ENCODE data around the gene ANO4. TPM values are rescaled to one million over a fixed set of nuclear protein-coding genes. Genes with fewer than 3 reads are reported as not detected.

ANO4 gene
- total RNA-seq (not detected), polyA plus RNA-seq (not detected)

DNA sequence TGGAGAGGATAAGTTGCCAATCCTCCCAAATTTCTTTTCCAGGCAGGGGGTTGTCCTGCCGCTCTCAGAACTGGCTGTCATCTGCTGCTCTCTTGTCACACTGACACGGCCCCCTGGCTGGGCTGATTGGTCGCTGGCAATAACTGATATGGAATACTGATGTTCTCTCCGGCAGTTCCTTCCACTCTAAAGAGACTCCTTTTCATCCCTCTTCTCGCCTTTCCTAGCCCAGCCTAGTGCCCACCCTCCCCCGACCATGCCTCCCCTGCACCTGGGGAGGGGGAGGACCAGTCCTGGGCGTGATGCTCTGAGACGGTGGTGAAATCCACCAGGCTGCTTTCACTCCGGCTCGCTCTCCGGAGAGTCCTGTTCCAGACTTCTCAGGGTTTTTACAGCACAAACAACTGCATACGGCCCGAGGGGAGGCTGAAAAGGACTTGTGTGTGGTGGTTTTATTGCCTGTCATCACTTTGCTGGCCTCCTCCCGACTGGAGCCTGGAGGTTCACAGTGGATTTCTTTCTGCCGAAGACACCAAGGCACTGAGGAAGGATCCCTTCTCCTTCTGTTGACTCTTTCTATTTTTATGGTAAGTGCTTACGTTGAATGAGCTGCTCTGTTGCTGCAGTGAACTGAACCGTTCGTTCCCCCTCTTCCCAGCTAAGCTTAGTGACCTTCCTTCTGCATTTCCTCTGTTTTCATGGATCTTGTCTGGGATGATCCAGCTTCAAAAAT lies at the start of gene ANO4:
TSS of gene ANO4 (plus strand) at position 336 of the 733 bp plus-strand sequence. CDS start 107,010 bp downstream, outside the sequence.
- H3K27ac ChIP-seq (ENCODE audit: insufficient read depth, low read length, poor library complexity, severe bottlenecking) = no peak within 1 kb of the TSS
- Mint-ChIP-seq H3K4me3 (no peak within 1 kb of the TSS), H3K36me3 (no peaks in the 10 kb centered on the region), H3K27ac (no peak within 1 kb of the TSS), H3K9me3 (peaks cover 0 to 5% (median 0%) of the 10 kb centered on the region in 7 donors), H3K4me1 (no peaks in the 10 kb centered on the region), H3K27me3 (no peaks in the 10 kb centered on the region)
- ATAC-seq (ENCODE audit: low read depth in 2 of 2) = no peak
- no peak for DNase-seq
- H3K9me3 ChIP-seq (ENCODE audit: control insufficient read depth in 2 of 2, low read length in 2 of 2) = no peaks in the 10 kb centered on the region
- peaks cover 2% of the 10 kb centered on the region for H3K27me3 ChIP-seq (ENCODE audit: control insufficient read depth, insufficient read depth, low read length)
- no peaks in the 10 kb centered on the region for H3K36me3 ChIP-seq (ENCODE audit: control insufficient read depth, insufficient read depth, low read length)
- H3K4me1 ChIP-seq (ENCODE audit: control insufficient read depth, insufficient read depth, low read length, poor library complexity, severe bottlenecking) = no peaks in the 10 kb centered on the region
- H3K4me3 ChIP-seq (ENCODE audit: low read depth, low read length) = no peak within 1 kb of the TSS

DNA sequence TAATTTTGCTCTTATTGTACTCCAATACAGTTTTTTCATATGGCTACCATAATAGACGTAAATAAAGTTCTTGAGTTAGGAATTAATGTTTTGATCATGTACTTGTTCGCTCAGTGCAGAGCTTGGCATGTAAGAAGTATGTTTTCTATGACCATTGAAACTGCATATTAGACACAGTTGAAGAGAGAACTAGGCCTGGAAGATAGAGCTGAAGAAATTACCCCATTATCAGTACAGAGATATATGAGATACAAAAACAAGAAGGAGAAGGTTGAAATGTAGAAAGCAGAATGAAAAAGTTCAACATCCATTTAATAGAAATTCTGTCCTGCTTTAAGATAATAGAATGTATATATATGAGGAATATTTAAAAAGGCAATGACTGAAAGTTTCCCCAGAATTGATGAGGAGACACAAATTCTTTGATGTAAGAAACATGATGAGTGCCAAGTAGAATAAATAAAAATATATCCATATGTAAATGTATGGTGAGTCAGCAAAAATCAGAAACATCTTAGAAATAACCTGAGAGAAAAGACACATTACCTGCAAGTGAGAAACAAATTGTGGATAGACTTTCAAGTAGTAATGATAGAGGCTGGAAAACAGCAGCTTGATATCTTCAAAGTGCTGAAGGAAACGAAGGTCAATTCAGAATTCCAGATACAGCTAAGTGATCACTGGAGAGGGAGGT lies 49.1 kb upstream of the ANO4 start:
- Mint-ChIP-seq H3K4me1 (no peaks in the 10 kb centered on the region), H3K9me3 (peaks cover 0 to 8% (median 2%) of the 10 kb centered on the region in 7 donors), H3K36me3 (no peaks in the 10 kb centered on the region), H3K27ac (no peak overlapping the region), H3K4me3 (no peak overlapping the region), H3K27me3 (peaks cover 4% of the 10 kb centered on the region)
- Histone ChIP-seq H3K9me3 (ENCODE audit: control insufficient read depth in 2 of 2, low read length in 2 of 2) (no peaks in the 10 kb centered on the region), H3K4me3 (ENCODE audit: low read depth, low read length) (no peak overlapping the region), H3K27ac (ENCODE audit: insufficient read depth, low read length, poor library complexity, severe bottlenecking) (no peak overlapping the region), H3K27me3 (ENCODE audit: control insufficient read depth, insufficient read depth, low read length) (no peaks in the 10 kb centered on the region), H3K4me1 (ENCODE audit: control insufficient read depth, insufficient read depth, low read length, poor library complexity, severe bottlenecking) (no peaks in the 10 kb centered on the region), H3K36me3 (ENCODE audit: control insufficient read depth, insufficient read depth, low read length) (no peaks in the 10 kb centered on the region)
- no peak for ATAC-seq (ENCODE audit: low read depth in 2 of 2)
- no peak for DNase-seq

DNA sequence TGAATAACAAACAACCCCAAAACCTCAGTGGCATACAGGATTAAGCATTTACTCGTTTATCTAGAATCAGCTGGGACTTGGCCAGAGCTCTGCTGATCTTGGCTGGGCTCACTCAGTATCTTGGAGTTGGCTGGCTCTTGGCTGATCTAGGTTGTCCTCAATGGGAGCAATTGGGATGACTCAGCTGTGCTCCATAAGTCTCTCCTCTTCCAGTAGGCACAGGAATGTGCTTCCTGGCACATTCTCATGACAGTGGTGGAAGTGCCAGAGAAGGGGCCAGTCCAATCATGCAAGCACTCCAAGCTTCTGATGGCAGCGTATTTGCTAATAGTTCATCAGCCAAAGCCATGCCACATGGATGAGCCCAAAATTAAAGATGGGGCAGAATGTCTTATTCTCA lies 41.7 kb upstream of the ANO4 start:
- Mint-ChIP-seq H3K9me3 (peaks cover 0 to 3% (median 2%) of the 10 kb centered on the region in 7 donors), H3K36me3 (no peaks in the 10 kb centered on the region), H3K4me3 (no peak overlapping the region), H3K27ac (no peak overlapping the region), H3K27me3 (no peaks in the 10 kb centered on the region), H3K4me1 (no peaks in the 10 kb centered on the region)
- no peak overlapping the region for H3K4me3 ChIP-seq (ENCODE audit: low read depth, low read length)
- no peaks in the 10 kb centered on the region for H3K4me1 ChIP-seq (ENCODE audit: control insufficient read depth, insufficient read depth, low read length, poor library complexity, severe bottlenecking)
- H3K9me3 ChIP-seq (ENCODE audit: control insufficient read depth in 2 of 2, low read length in 2 of 2) = no peaks in the 10 kb centered on the region
- no peak for DNase-seq
- no peak for ATAC-seq (ENCODE audit: low read depth in 2 of 2)
- H3K27me3 ChIP-seq (ENCODE audit: control insufficient read depth, insufficient read depth, low read length) = no peaks in the 10 kb centered on the region
- no peak overlapping the region for H3K27ac ChIP-seq (ENCODE audit: insufficient read depth, low read length, poor library complexity, severe bottlenecking)
- H3K36me3 ChIP-seq (ENCODE audit: control insufficient read depth, insufficient read depth, low read length) = no peaks in the 10 kb centered on the region

DNA sequence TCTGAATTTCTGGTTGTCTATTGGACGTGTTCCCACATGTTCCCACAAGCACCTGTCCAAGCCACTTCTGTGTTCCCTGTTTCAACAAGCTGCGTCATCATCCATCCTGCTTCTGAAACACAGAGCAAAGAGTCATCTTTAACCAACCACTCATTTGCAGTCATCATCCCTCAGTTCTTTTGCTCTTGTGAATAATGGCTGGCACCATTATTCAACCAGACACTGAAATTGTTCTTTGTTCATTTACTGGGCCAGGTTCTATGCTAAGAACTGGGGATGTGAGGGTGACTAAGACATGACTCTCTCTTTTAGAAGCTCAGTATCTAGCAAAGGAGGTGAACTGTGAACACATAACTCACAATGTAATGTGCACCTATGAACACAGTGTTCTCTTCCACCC lies 40.7 kb upstream of the ANO4 start:
- Mint-ChIP-seq H3K4me1 (no peaks in the 10 kb centered on the region), H3K36me3 (no peaks in the 10 kb centered on the region), H3K27me3 (no peaks in the 10 kb centered on the region), H3K27ac (no peak overlapping the region), H3K4me3 (no peak overlapping the region), H3K9me3 (peaks cover 0 to 3% (median 0%) of the 10 kb centered on the region in 7 donors)
- no peak for ATAC-seq (ENCODE audit: low read depth in 2 of 2)
- Histone ChIP-seq H3K36me3 (ENCODE audit: control insufficient read depth, insufficient read depth, low read length) (no peaks in the 10 kb centered on the region), H3K27ac (ENCODE audit: insufficient read depth, low read length, poor library complexity, severe bottlenecking) (no peak overlapping the region), H3K9me3 (ENCODE audit: control insufficient read depth in 2 of 2, low read length in 2 of 2) (no peaks in the 10 kb centered on the region), H3K27me3 (ENCODE audit: control insufficient read depth, insufficient read depth, low read length) (no peaks in the 10 kb centered on the region), H3K4me3 (ENCODE audit: low read depth, low read length) (no peak overlapping the region), H3K4me1 (ENCODE audit: control insufficient read depth, insufficient read depth, low read length, poor library complexity, severe bottlenecking) (no peaks in the 10 kb centered on the region)
- DNase-seq = no peak

DNA sequence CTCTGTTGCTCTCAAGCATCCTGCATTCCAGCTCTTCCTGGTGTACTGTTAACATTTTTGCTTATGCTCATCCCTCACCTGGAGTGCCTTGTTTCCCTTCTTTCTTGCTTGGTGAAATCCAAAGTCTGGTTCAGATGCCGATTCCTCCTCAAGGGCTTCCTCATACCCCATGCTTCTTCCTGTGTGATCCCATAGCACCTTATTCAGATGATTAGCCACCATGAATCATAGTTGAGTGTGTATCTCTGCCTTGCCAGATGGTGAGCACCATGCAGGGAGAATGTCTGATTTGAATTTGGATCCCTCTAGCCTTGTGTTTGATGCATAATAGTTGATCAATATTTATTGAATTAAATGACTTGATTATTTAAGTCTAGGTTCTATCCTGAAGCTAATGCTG lies 39.4 kb upstream of the ANO4 start:
- Mint-ChIP-seq H3K4me1 (no peaks in the 10 kb centered on the region), H3K4me3 (no peak overlapping the region), H3K27me3 (no peaks in the 10 kb centered on the region), H3K27ac (no peak overlapping the region), H3K36me3 (no peaks in the 10 kb centered on the region), H3K9me3 (peaks cover 0 to 3% (median 0%) of the 10 kb centered on the region in 7 donors)
- no peaks in the 10 kb centered on the region for H3K9me3 ChIP-seq (ENCODE audit: control insufficient read depth in 2 of 2, low read length in 2 of 2)
- H3K4me3 ChIP-seq (ENCODE audit: low read depth, low read length) = no peak overlapping the region
- ATAC-seq (ENCODE audit: low read depth in 2 of 2) (no peak), DNase-seq (no peak)
- no peaks in the 10 kb centered on the region for H3K4me1 ChIP-seq (ENCODE audit: control insufficient read depth, insufficient read depth, low read length, poor library complexity, severe bottlenecking)
- H3K27ac ChIP-seq (ENCODE audit: insufficient read depth, low read length, poor library complexity, severe bottlenecking) = no peak overlapping the region
- no peaks in the 10 kb centered on the region for H3K36me3 ChIP-seq (ENCODE audit: control insufficient read depth, insufficient read depth, low read length)
- H3K27me3 ChIP-seq (ENCODE audit: control insufficient read depth, insufficient read depth, low read length) = no peaks in the 10 kb centered on the region

DNA sequence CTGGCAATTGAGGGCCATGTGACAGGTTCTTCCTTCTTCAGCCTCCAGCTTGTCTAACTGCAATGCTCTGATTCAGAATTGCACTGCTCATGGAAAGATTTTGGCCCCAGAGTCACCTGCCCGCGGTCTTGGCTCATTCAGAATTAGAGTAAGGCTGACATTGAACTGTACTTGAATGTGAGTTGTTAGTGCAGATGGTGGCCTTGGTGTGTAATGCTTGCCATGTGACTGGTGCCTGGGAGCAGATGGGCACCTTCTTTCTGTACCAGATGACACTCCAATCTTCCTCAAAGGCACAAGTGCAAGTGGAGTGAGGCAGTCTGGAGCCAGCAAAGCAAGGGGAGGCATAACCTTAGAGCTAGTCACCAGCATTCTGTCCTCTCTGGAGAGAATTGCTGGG lies 36.5 kb upstream of the ANO4 start:
- no peak overlapping the region for H3K27ac Mint-ChIP-seq
- no peaks in the 10 kb centered on the region for H3K36me3 Mint-ChIP-seq
- H3K9me3 Mint-ChIP-seq = peaks cover 0 to 3% (median 0%) of the 10 kb centered on the region in 7 donors
- Histone ChIP-seq H3K27me3 (ENCODE audit: control insufficient read depth, insufficient read depth, low read length) (no peaks in the 10 kb centered on the region), H3K36me3 (ENCODE audit: control insufficient read depth, insufficient read depth, low read length) (no peaks in the 10 kb centered on the region), H3K4me3 (ENCODE audit: low read depth, low read length) (no peak overlapping the region), H3K4me1 (ENCODE audit: control insufficient read depth, insufficient read depth, low read length, poor library complexity, severe bottlenecking) (no peaks in the 10 kb centered on the region), H3K27ac (ENCODE audit: insufficient read depth, low read length, poor library complexity, severe bottlenecking) (no peak overlapping the region), H3K9me3 (ENCODE audit: control insufficient read depth in 2 of 2, low read length in 2 of 2) (no peaks in the 10 kb centered on the region)
- H3K4me3 Mint-ChIP-seq = no peak overlapping the region
- no peak for DNase-seq
- no peak for ATAC-seq (ENCODE audit: low read depth in 2 of 2)
- no peaks in the 10 kb centered on the region for H3K27me3 Mint-ChIP-seq
- H3K4me1 Mint-ChIP-seq = no peaks in the 10 kb centered on the region

DNA sequence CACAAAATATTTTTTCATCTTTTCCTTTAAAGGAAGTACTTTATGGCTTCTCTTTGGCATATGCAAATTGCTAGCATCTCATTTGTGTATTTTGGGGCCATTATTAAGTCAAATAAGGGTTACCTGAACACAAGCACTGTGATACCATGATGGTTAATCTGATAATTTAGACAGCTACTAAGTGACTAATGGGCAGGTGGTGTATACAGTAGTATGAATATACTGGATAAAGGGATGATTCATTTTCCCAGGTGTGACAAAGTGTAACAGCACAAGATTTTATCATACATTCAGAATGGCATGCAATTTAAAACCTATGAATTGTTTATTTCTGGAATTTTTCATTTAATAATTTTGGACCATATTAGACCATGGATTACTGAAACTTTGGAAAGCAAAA lies 27.2 kb upstream of the ANO4 start:
- no peaks in the 10 kb centered on the region for H3K36me3 Mint-ChIP-seq
- H3K4me1 Mint-ChIP-seq = no peaks in the 10 kb centered on the region
- peaks cover 0 to 6% (median 1%) of the 10 kb centered on the region in 7 donors for H3K9me3 Mint-ChIP-seq
- H3K27me3 Mint-ChIP-seq = no peaks in the 10 kb centered on the region
- Histone ChIP-seq H3K36me3 (ENCODE audit: control insufficient read depth, insufficient read depth, low read length) (no peaks in the 10 kb centered on the region), H3K9me3 (ENCODE audit: control insufficient read depth in 2 of 2, low read length in 2 of 2) (no peaks in the 10 kb centered on the region), H3K4me1 (ENCODE audit: control insufficient read depth, insufficient read depth, low read length, poor library complexity, severe bottlenecking) (no peaks in the 10 kb centered on the region), H3K4me3 (ENCODE audit: low read depth, low read length) (no peak overlapping the region), H3K27me3 (ENCODE audit: control insufficient read depth, insufficient read depth, low read length) (no peaks in the 10 kb centered on the region), H3K27ac (ENCODE audit: insufficient read depth, low read length, poor library complexity, severe bottlenecking) (no peak overlapping the region)
- ATAC-seq (ENCODE audit: low read depth in 2 of 2) = no peak
- H3K27ac Mint-ChIP-seq = no peak overlapping the region
- DNase-seq = no peak
- H3K4me3 Mint-ChIP-seq = no peak overlapping the region

DNA sequence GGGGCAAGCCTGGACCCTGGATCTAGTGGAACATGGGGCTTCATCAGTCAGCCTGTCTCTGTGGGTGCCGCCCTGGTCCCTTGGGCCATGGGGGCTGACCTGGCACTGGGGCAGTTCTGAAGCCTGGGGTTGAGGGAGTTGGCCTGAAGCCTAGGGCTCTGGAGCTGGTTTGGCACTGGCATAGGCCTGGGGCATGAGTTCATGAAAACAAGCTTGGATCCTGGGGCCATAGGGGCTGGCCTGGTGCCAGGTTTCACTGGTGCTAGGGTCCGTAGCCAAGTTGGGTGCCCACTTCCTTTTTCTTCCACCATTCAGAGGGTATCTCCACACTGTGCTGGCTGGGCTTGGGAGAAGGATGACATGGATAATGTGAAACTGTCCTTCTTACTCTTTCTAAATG lies 26.6 kb upstream of the ANO4 start:
- H3K27ac ChIP-seq (ENCODE audit: insufficient read depth, low read length, poor library complexity, severe bottlenecking) = no peak overlapping the region
- no peaks in the 10 kb centered on the region for H3K9me3 ChIP-seq (ENCODE audit: control insufficient read depth in 2 of 2, low read length in 2 of 2)
- H3K4me3 ChIP-seq (ENCODE audit: low read depth, low read length) = no peak overlapping the region
- peaks cover 0 to 6% (median 1%) of the 10 kb centered on the region in 7 donors for H3K9me3 Mint-ChIP-seq
- H3K27me3 ChIP-seq (ENCODE audit: control insufficient read depth, insufficient read depth, low read length) = no peaks in the 10 kb centered on the region
- no peaks in the 10 kb centered on the region for H3K36me3 Mint-ChIP-seq
- ATAC-seq (ENCODE audit: low read depth in 2 of 2) (no peak), DNase-seq (no peak)
- no peaks in the 10 kb centered on the region for H3K4me1 Mint-ChIP-seq
- no peak overlapping the region for H3K27ac Mint-ChIP-seq
- no peaks in the 10 kb centered on the region for H3K36me3 ChIP-seq (ENCODE audit: control insufficient read depth, insufficient read depth, low read length)
- no peaks in the 10 kb centered on the region for H3K27me3 Mint-ChIP-seq
- H3K4me3 Mint-ChIP-seq = no peak overlapping the region
- no peaks in the 10 kb centered on the region for H3K4me1 ChIP-seq (ENCODE audit: control insufficient read depth, insufficient read depth, low read length, poor library complexity, severe bottlenecking)

Data from CD4-positive, CD25-positive, alpha-beta regulatory T cell (primary cell).